H1 (cell line): ENCODE measurements around the gene TRIM7.

Experiments
- SRF ChIP-seq: IDR thresholded peaks from 2 replicates; pipeline ENCODE4 v1.6.1; 2011; ENCODE audit warnings: mild to moderate bottlenecking, low read depth, low read length, moderate library complexity
- YY1 ChIP-seq: IDR thresholded peaks from 2 replicates; pipeline ENCODE4 v1.6.1; 2011; ENCODE audit warnings: low read depth, mild to moderate bottlenecking, low read length

- TF ChIP-seq YY1 (no peak), SRF (no peak)
These were observed 12.3 kb upstream of the TRIM7 start for GRCh38 chr5:181217111-181217802.
